HG02870 (cell line): ENCODE data around the gene PDE6C.
A peak's percentile ranks its signal among the peaks of the same experiment; 100 is the strongest.

ENCODE experiments used
- ATAC-seq: cut with Tn5 transposase; IDR thresholded peaks from one replicate; pipeline ENCODE4 v1.9.1; 2021; ENCODE audit warnings: mild to moderate bottlenecking, moderate library complexity; ENCODE audit not compliant: unreplicated experiment

Gene PDE6C

DNA sequence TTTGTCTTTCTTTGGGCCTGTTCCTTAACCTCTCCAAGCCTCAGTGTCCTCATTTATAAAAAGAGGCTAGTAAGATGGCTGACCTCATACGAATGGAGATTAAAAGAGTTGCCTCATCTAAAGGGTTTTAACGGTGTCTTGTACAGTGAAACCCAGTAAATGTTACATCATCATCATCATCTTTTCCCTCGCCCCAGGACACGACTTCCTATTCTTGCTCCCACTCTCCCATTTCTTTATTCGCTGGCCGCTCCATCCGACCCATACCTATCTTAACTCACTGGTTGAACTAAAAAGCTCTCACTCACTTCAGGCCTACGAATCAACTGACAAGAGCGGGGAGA lies 89.5 kb downstream of the PDE6C start:
- peak; percentile 16 for ATAC-seq

- peak; percentile 74 for ATAC-seq
Measured at GRCh38 chr10:93702210-93703001, 90.1 kb downstream of the PDE6C start, which contains the start of gene FRA10AC1. Gene FRA10AC1 (minus strand): TSS chr10:93702592. CDS start chr10:93700106, 2,486 bp downstream.

DNA sequence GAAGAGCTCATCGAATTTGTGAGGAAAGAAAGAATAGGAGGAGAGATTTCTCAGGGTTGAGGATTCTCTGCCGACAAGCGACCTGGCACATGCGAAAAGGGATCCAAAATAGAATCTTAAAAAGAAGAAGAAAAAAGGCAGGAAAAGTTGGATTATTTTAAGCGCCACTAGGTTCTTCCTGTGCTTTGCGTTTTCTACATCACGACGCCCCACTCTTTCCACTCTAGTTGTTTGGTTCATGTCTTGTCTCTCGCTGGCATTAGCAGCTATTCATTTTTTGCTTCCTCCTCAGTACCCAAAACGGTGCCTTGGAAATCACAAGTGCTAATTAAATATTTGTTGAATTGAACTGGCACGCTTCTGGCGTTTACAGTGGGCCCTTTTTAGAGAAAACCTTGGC lies 90.7 kb downstream of the PDE6C start:
- no peak for ATAC-seq

- ATAC-seq, result no peak
Measured at GRCh38 chr10:93703841-93704240, 91.5 kb downstream of the PDE6C start.

GRCh38 chr10:93704451-93704850 lies 92.1 kb downstream of the PDE6C start:
- ATAC-seq, result no peak

DNA sequence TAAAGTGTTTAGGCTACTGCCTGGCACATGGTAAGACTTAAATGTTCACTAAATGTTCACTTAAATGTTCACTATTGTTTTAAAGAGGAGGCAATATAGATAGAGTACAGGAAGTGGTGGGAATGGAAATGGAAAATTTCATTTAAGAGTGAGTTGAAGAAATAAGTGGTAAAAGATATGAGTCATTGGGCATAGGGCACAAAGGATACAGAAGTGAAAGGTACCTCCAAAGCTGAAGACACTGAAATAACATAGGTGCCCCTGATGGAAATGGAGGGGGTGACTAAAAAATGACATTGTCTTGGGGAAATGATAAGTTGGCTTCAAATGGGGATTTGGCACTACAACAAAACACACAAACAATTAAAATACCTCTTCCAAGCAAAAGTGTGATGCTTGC lies 95.3 kb downstream of the PDE6C start:
- no peak for ATAC-seq

DNA sequence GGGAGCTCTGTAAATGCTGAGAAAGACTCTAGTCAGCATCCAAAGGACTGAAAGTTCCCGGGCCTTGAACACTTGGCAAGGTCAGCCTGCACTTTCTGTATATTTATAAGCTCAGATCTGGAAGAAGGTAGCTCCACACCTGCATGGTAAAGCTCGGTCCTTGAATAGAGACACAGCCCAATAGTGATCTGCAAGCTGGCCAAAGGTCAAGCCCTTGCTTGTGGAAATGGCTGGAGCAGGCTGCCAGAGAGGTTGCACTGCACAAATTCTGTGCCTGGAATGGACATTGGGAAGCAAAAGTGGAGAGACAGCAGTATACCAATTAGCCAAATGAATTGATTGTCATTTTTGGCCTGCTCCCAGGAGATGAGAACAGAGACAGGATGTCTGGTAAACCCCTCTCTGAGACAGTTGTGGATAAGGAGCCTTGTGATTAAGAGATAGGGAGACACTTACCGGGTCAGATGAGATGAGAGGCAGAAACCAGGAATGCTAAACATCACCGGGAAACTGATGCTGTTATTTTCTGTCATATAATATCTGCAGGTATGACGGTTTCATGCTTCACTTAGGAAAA lies 98.1 kb downstream of the PDE6C start:
- no peak for ATAC-seq

GRCh38 chr10:93711891-93712290 lies 99.6 kb downstream of the PDE6C start:
- no peak for ATAC-seq

DNA sequence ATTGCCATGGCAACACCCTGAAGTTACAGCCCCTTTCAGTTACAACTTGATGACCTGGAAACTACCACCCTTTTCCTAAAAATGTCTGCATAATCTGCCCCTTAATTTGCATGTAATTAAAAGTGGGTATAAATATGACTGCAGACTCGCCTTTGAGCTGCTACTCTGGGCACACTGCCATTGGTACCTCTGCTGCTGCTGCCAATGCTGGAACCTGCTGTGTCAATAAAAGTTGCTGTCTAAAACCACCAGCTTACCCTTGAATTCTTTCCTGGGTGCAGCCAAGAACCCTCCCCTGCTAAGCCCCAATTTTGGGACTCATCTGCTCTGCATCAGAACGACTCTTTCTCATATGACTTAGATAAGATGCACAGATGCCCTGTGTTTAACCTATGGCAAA lies 100.3 kb downstream of the PDE6C start:
- no peak for ATAC-seq

DNA sequence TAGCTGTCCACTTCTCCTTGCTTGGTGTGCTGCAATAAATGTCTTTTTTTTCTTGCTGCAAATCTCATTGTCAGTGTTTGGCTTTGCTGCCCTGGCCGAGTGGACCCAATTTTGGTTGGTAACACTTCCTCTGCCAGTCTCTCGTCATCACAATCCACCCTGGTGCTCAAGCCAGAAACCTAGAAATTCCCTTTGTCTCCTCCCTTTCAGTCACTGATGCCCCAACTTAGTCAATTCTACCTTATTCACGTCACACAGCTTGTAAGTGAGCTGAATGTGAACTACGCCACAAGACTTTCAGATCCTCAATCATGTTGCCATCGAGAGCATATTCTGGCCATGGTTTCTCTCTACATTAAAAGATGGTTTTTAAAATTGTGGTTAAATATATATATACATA lies 103.0 kb downstream of the PDE6C start:
- ATAC-seq, result peak; percentile 82
